ENCODE data around the gene TMTC2.

Gene TMTC2

DNA sequence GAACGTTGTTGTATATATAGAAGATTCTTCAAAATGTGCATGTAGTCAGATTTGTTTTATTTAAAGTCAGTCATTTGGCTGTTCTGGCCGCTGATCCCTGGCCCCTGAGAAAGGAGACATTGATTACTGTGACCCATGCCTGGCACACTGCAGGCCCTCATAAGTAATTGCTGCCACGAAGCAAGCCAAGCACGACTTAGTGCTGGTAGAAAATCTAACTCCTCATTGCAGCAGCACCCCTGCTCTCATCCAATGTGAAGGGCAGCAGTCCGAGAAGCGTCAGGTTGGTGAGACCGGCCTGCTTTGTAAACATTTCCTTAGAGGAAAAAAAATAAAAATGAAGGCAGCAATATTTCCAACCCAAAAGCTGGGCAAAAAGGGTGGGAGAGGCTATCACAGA, 22.8 kb upstream of the TMTC2 start:
- Histone ChIP-seq H3K27ac (no peak overlapping the region), H3K4me3 (no peak overlapping the region)
- no peak for DNase-seq (ENCODE audit: low spot score)
- no peak for TF ChIP-seq CTCF (IDR thresholded peaks at IDR 0.05)

- no peak for TF ChIP-seq CTCF (IDR thresholded peaks at IDR 0.05)
- no peak overlapping the region for H3K27ac ChIP-seq
These were observed 21.4 kb upstream of the TMTC2 start for GRCh38 chr12:82665142-82665923.

DNA sequence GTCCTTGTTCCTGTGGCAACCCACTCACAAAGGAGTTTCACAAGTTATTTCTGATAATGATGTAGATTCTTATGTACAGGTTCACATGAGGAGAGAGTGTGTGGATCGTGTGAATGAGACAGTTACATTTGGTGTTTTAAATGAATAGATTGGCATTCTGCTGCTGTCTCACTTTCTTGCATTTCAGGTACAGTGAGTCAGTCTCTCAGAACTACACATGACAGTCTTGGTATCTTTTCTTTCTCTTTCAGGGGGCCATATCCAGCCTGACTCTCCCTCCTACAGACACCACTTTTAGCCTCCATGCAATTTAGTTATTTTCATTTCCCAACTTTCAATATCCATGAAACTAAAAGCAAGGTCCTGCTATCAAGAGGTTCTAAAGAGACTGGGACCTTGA, 19.9 kb upstream of the TMTC2 start:
- no peak overlapping the region for H3K27ac ChIP-seq
- no peak for TF ChIP-seq CTCF (IDR thresholded peaks at IDR 0.05)
- no peak overlapping the region for H3K4me3 ChIP-seq
- DNase-seq (ENCODE audit: low spot score) = no peak

More at GRCh38 chr12:82665142-82665923, 21.4 kb upstream of the TMTC2 start:
- no peak for DNase-seq (ENCODE audit: low spot score)
- H3K4me3 ChIP-seq = no peak overlapping the region

DNA sequence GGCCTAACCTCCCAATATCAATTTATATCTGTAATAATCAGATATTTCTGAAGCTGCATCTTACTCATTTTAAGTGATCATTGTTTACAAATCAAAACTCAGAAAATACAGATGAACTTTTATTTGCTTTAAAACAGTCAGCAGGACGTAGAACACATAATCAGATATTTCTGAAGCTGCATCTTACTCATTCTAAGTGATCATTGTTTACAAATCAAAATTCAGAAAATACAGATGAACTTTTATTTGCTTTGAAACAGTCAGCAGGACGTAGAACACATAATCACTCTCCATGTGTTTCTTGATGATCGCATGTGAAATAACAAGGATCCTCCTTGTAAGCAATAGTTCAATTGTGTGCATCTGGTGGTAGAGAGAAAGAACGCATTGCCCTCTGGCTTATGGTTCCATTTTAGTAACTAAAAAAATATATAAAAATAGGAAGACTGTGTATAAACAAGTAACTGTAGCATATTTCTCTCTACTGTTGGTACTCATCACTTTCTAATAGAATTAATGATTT, 15.0 kb upstream of the TMTC2 start:
- no peak overlapping the region for H3K27ac ChIP-seq

GRCh38 chr12:82672811-82673495, 13.8 kb upstream of the TMTC2 start:
- no peak for DNase-seq (ENCODE audit: low spot score)
- Histone ChIP-seq H3K27ac (no peak overlapping the region), H3K4me3 (no peak overlapping the region)
- no peak for TF ChIP-seq CTCF (IDR thresholded peaks at IDR 0.05)

More for the DNA sequence above, 15.0 kb upstream of the TMTC2 start:
- no peak for TF ChIP-seq CTCF (IDR thresholded peaks at IDR 0.05)
- no peak for DNase-seq (ENCODE audit: low spot score)
- H3K4me3 ChIP-seq = no peak overlapping the region

DNA sequence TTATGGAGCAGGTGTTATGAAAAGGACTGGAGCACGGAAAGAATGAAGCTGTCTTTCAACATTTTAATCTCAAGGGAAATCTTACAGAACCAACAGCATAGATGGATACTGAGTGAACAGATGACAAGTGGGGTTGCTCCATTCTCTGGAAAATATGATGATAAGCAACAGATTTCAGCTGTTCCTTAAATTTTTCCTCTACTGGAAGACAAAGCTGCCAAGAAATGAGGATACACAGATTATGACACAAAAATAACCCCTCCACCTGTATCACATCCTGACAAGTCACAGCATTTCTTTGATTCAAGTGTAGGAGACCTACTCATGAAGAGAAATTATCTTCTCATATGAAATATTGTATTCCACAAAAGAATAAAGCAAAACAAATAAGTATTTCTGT, 13.0 kb upstream of the TMTC2 start:
- Histone ChIP-seq H3K4me3 (no peak overlapping the region), H3K27ac (no peak overlapping the region)
- no peak for DNase-seq (ENCODE audit: low spot score)
- TF ChIP-seq CTCF (IDR thresholded peaks at IDR 0.05) = no peak

Measured in coronary artery (tissue), 2 donors.